Mesendoderm (in vitro differentiated cells): ENCODE data around the gene BCL3.
"Not testable (repeated sequence)": the region's sequence is repeated elsewhere in the genome, so short reads cannot be mapped to it uniquely, and the experiment has no call there.

Experiments
- DNase-seq: peaks from one replicate; pipeline ENCODE4 v3.0.0; 2013
- H2AK5ac ChIP-seq: 2 replicates; pipeline ENCODE4 v1.6.1; 2013; ENCODE audit warnings: low read length, inconsistent platforms
- H2BK120ac ChIP-seq: 2 replicates; pipeline ENCODE4 v1.6.1; 2013; ENCODE audit warnings: low read depth, mild to moderate bottlenecking, low read length, moderate library complexity, mixed read lengths
- H2BK15ac ChIP-seq: replicated peaks from 2 replicates; pipeline ENCODE4 v1.6.1; 2013; ENCODE audit warnings: low read depth, mild to moderate bottlenecking, moderate library complexity
- H2BK5ac ChIP-seq: 2 replicates; pipeline ENCODE4 v1.6.1; 2013; ENCODE audit warnings: low read length, inconsistent platforms
- H3K18ac ChIP-seq: 2 replicates; pipeline ENCODE4 v1.6.1; 2013; ENCODE audit warnings: mild to moderate bottlenecking, low read length, mixed read lengths
- H3K23ac ChIP-seq: one replicate; pipeline ENCODE4 v1.6.1; 2013; ENCODE audit warnings: low read length
- H3K27ac ChIP-seq: 2 replicates; pipeline ENCODE4 v1.5.1; 2013; ENCODE audit warnings: low read depth, mild to moderate bottlenecking, inconsistent platforms, low read length, moderate library complexity
- H3K27me3 ChIP-seq: 2 replicates; pipeline ENCODE4 v1.6.1; 2013; ENCODE audit warnings: low read length, control low read depth, mild to moderate bottlenecking, inconsistent platforms; ENCODE audit not compliant: insufficient read depth, poor library complexity
- H3K36me3 ChIP-seq: 2 replicates; pipeline ENCODE4 v1.6.1; 2013; ENCODE audit warnings: low read length, inconsistent platforms; ENCODE audit not compliant: control insufficient read depth, insufficient read depth
- H3K4ac ChIP-seq: one replicate; pipeline ENCODE4 v1.6.1; 2013; ENCODE audit warnings: low read depth, mild to moderate bottlenecking, low read length, moderate library complexity
- H3K4me1 ChIP-seq: 2 replicates; pipeline ENCODE4 v1.6.1; 2013; ENCODE audit warnings: low read depth, low read length, inconsistent platforms; ENCODE audit not compliant: control insufficient read depth
- H3K4me2 ChIP-seq: 2 replicates; pipeline ENCODE4 v1.6.1; 2013; ENCODE audit warnings: low read length
- H3K4me3 ChIP-seq: 2 replicates; pipeline ENCODE4 v1.5.1; 2013; ENCODE audit warnings: mild to moderate bottlenecking, low read length
- H3K56ac ChIP-seq: one replicate; pipeline ENCODE4 v1.6.1; 2013; ENCODE audit warnings: low read length
- H3K79me1 ChIP-seq: 2 replicates; pipeline ENCODE4 v1.6.1; 2013; ENCODE audit warnings: low read length, inconsistent platforms
- H3K79me2 ChIP-seq: 2 replicates; pipeline ENCODE4 v1.6.1; 2013; ENCODE audit warnings: mild to moderate bottlenecking, low read length; ENCODE audit not compliant: control insufficient read depth, insufficient read depth
- H3K9ac ChIP-seq: 2 replicates; pipeline ENCODE4 v1.6.1; 2013; ENCODE audit warnings: low read length, inconsistent platforms
- H4K5ac ChIP-seq: one replicate; pipeline ENCODE4 v1.6.1; 2013; ENCODE audit warnings: low read length
- H4K8ac ChIP-seq: one replicate; pipeline ENCODE4 v1.6.1; 2013; ENCODE audit warnings: low read depth, mild to moderate bottlenecking, control low read depth, low read length, moderate library complexity
- WGBS: extraction: QIAGEN DNeasy Blood & Tissue Kit; methylation state at CpG from one replicate; pipeline ENCODE4 v1.1.7; 2013; ENCODE audit warnings: low lambda C conversion rate, missing lambda C conversion rate; ENCODE audit not compliant: insufficient coverage; ENCODE audit errors: extremely low coverage; 5-methylcytosine and 5-hydroxymethylcytosine counted together

The BCL3 gene

GRCh38 chr19:44765033-44765948 lies 16.8 kb downstream of the BCL3 start:
- Histone ChIP-seq H3K18ac (no peak overlapping the region), H3K56ac (no peak overlapping the region), H3K79me1 (no peaks in the 10 kb centered on the region), H3K23ac (no peak overlapping the region), H3K27me3 (no peaks in the 10 kb centered on the region), H4K8ac (no peak overlapping the region), H2AK5ac (no peak overlapping the region), H3K4me2 (no peak overlapping the region), H3K79me2 (no peaks in the 10 kb centered on the region), H2BK15ac (no peak overlapping the region), H3K9ac (no peak overlapping the region), H3K27ac (no peak overlapping the region), H3K4ac (no peak overlapping the region), H4K5ac (no peak overlapping the region), H3K4me3 (no peak overlapping the region), H3K36me3 (no peaks in the 10 kb centered on the region), H3K4me1 (no peaks in the 10 kb centered on the region), H2BK5ac (no peak overlapping the region), H2BK120ac (no peak overlapping the region)
- WGBS, result no CpG with 5 or more reads among the region's 22 CpGs
- no peak for DNase-seq

- Histone ChIP-seq H4K8ac (no peak overlapping the region), H4K5ac (no peak overlapping the region), H3K79me2 (no peaks in the 10 kb centered on the region), H3K56ac (no peak overlapping the region), H3K4me1 (no peaks in the 10 kb centered on the region), H2AK5ac (no peak overlapping the region), H3K27me3 (no peaks in the 10 kb centered on the region), H3K27ac (no peak overlapping the region), H3K4ac (no peak overlapping the region), H3K9ac (no peak overlapping the region), H3K4me3 (no peak overlapping the region), H3K36me3 (no peaks in the 10 kb centered on the region), H2BK120ac (no peak overlapping the region), H2BK15ac (no peak overlapping the region), H2BK5ac (no peak overlapping the region), H3K18ac (no peak overlapping the region), H3K23ac (no peak overlapping the region), H3K79me1 (no peaks in the 10 kb centered on the region), H3K4me2 (no peak overlapping the region)
- DNase-seq, result no peak
- no CpG with 5 or more reads among the region's 3 CpGs for WGBS
Measured at GRCh38 chr19:44765949-44766335, 17.4 kb downstream of the BCL3 start.

- H2BK15ac ChIP-seq, result no peak overlapping the region
- no peaks in the 10 kb centered on the region for H3K27me3 ChIP-seq
Measured at GRCh38 chr19:44767295-44768180, 19.0 kb downstream of the BCL3 start.

GRCh38 chr19:44770550-44771257 lies 22.2 kb downstream of the BCL3 start:
- Histone ChIP-seq H2AK5ac (no peak overlapping the region), H3K27me3 (no peaks in the 10 kb centered on the region), H3K79me2 (no peaks in the 10 kb centered on the region), H4K5ac (no peak overlapping the region), H3K36me3 (no peaks in the 10 kb centered on the region), H3K4ac (no peak overlapping the region), H3K79me1 (no peaks in the 10 kb centered on the region), H2BK120ac (no peak overlapping the region), H3K23ac (no peak overlapping the region), H3K18ac (no peak overlapping the region), H3K4me1 (no peaks in the 10 kb centered on the region), H3K9ac (no peak overlapping the region), H3K4me3 (no peak overlapping the region), H3K27ac (no peak overlapping the region), H3K4me2 (no peak overlapping the region), H2BK15ac (no peak overlapping the region), H4K8ac (no peak overlapping the region), H2BK5ac (no peak overlapping the region), H3K56ac (no peak overlapping the region)
- DNase-seq, result peak; percentile 97
- no CpG with 5 or more reads among the region's 15 CpGs for WGBS

More at GRCh38 chr19:44767295-44768180, 19.0 kb downstream of the BCL3 start:
- H3K79me1 ChIP-seq, result no peaks in the 10 kb centered on the region
- no peak overlapping the region for H3K4ac ChIP-seq
- no peak overlapping the region for H2AK5ac ChIP-seq
- no CpG with 5 or more reads among the region's 11 CpGs for WGBS
- no peak overlapping the region for H2BK120ac ChIP-seq
- no peak for DNase-seq
- no peak overlapping the region for H3K4me3 ChIP-seq
- no peak overlapping the region for H3K18ac ChIP-seq
- H2BK5ac ChIP-seq, result no peak overlapping the region
- no peak overlapping the region for H3K56ac ChIP-seq
- no peak overlapping the region for H4K5ac ChIP-seq
- H3K36me3 ChIP-seq, result no peaks in the 10 kb centered on the region
- no peaks in the 10 kb centered on the region for H3K4me1 ChIP-seq
- no peak overlapping the region for H4K8ac ChIP-seq
- no peaks in the 10 kb centered on the region for H3K79me2 ChIP-seq
- no peak overlapping the region for H3K4me2 ChIP-seq
- no peak overlapping the region for H3K9ac ChIP-seq
- H3K23ac ChIP-seq, result no peak overlapping the region
- no peak overlapping the region for H3K27ac ChIP-seq

GRCh38 chr19:44772144-44772543 lies 23.6 kb downstream of the BCL3 start:
- not testable (repeated sequence) for H2BK120ac ChIP-seq, H4K5ac ChIP-seq, H2AK5ac ChIP-seq, H3K18ac ChIP-seq, H3K36me3 ChIP-seq, H3K4me1 ChIP-seq, H3K56ac ChIP-seq, H3K79me2 ChIP-seq, H3K9ac ChIP-seq, H3K27me3 ChIP-seq, H2BK5ac ChIP-seq, H3K4me3 ChIP-seq, H4K8ac ChIP-seq, H2BK15ac ChIP-seq, H3K4me2 ChIP-seq, H3K23ac ChIP-seq, DNase-seq, H3K79me1 ChIP-seq, H3K27ac ChIP-seq, H3K4ac ChIP-seq
- WGBS, result no CpG with 5 or more reads among the region's 18 CpGs
